HG02610 (cell line): ENCODE measurements around the gene CCDC40.

Experiments used
- ATAC-seq: cut with Tn5 transposase; IDR thresholded peaks from one replicate; pipeline ENCODE4 v1.9.1; 2021; ENCODE audit warnings: mild to moderate bottlenecking, moderate library complexity; ENCODE audit not compliant: unreplicated experiment

Gene CCDC40

GRCh38 chr17:80099291-80100034 lies 63.0 kb downstream of the CCDC40 start:
- ATAC-seq, result no peak

GRCh38 chr17:80100035-80100323 lies 63.5 kb downstream of the CCDC40 start:
- ATAC-seq, result no peak

- ATAC-seq, result peak; percentile 56
Measured at GRCh38 chr17:80101011-80101945, 64.8 kb downstream of the CCDC40 start, which contains the start of gene GAA. GAA (plus strand) TSS chr17:80101581; CDS start chr17:80104587, 3,006 bp downstream.

- ATAC-seq, result peak; percentile 7
Measured at GRCh38 chr17:80101946-80102663, 65.7 kb downstream of the CCDC40 start.

- no peak for ATAC-seq
Measured at GRCh38 chr17:80102664-80103448, 66.4 kb downstream of the CCDC40 start.

GRCh38 chr17:80103449-80104085 lies 67.1 kb downstream of the CCDC40 start:
- no peak for ATAC-seq

- ATAC-seq, result no peak
Measured at GRCh38 chr17:80104321-80104955, 68.0 kb downstream of the CCDC40 start.

GRCh38 chr17:80104956-80105375 lies 68.5 kb downstream of the CCDC40 start:
- no peak for ATAC-seq

GRCh38 chr17:80105762-80106161 lies 69.3 kb downstream of the CCDC40 start:
- no peak for ATAC-seq

GRCh38 chr17:80106176-80106575 lies 69.7 kb downstream of the CCDC40 start:
- no peak for ATAC-seq

- ATAC-seq, result no peak
Measured at GRCh38 chr17:80106751-80107150, 70.3 kb downstream of the CCDC40 start.

GRCh38 chr17:80107231-80108021 lies 71.0 kb downstream of the CCDC40 start:
- ATAC-seq, result no peak

GRCh38 chr17:80108036-80108971 lies 71.9 kb downstream of the CCDC40 start:
- no peak for ATAC-seq

GRCh38 chr17:80109066-80109660 lies 72.7 kb downstream of the CCDC40 start:
- ATAC-seq, result no peak

- ATAC-seq, result no peak
Measured at GRCh38 chr17:80109713-80110446, 73.4 kb downstream of the CCDC40 start.

GRCh38 chr17:80110447-80110812 lies 74.0 kb downstream of the CCDC40 start:
- ATAC-seq, result no peak
